HG02610 (cell line): ENCODE data around the gene S100A8.
"Not testable (repeated sequence)": the region's sequence is repeated elsewhere in the genome, so short reads cannot be mapped to it uniquely, and the experiment has no call there.

Experiments
- ATAC-seq: cut with Tn5 transposase; IDR thresholded peaks from one replicate; pipeline ENCODE4 v1.9.1; 2021; ENCODE audit warnings: mild to moderate bottlenecking, moderate library complexity; ENCODE audit not compliant: unreplicated experiment

The S100A8 gene

DNA sequence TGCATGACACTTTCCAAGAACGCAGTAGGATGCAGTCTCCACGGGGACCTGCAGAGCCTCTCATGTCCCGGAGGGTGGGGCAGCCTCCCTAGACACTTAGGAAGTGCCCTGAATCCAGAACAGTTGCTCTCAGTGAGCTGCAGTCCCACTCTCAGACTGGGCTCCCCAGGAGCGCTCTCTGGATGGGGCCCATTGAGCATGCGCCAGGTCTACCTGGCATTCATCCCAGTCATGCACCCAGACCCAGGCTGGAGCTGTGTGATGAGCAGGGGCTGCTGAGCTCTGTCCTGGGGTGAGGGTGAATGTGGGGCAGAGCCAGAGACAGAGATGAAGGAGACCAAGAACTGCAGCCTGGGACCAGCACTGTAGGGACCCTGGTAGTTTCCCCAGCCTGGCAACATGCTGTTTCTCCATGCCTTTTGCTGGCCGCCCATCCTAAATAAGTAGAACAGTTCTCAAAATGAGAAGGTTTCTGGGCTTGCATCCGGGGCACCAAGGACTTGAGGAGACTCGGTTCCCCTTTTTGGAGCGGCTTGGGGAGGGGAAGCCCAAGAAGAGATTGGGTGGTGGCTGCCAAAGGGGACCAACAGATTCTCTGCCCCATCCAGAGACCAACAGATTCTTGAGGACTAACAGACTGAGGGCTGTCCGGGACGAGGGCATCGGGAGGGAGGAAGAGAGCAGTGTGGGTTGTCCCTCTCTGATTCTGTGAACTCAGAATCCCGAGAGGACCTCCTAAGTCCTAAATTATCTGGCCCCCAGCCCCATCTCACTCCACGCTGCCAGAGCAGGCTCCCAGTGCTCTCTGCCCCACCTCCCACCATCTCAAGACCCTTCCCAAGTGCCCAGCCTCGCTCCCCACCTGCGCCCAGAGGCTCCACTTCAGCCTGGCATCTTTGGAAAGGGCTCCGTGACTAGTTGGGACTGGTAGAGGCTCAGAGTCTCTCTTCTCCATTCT is 41.2 kb downstream of the S100A8 start:
- no peak for ATAC-seq

- no peak for ATAC-seq
These were observed 42.1 kb downstream of the S100A8 start, which contains the start of gene PGLYRP4 for GRCh38 chr1:153348511-153349362. TSS of gene PGLYRP4 (minus strand) at chr1:153348841. CDS start at chr1:153347932, 909 bp downstream.

DNA sequence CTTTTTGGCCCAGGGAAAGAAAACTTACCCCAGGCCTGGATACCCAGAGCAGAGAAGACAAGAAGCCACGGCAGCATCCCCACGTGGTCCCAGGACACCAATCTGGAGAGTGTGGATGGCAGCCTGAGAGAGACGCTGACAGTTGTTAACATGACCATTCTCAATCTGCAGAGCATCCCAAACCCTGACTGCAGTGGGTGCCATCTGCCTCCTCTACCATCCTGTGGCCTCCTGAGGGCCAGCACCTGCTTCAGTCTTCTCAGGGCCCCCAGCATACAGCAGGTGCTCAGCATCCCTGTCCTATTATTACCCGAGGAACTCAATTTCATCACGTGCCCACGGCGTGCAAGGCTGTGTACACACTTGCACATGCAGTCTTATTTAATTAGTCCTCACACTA is 43.0 kb downstream of the S100A8 start:
- no peak for ATAC-seq

DNA sequence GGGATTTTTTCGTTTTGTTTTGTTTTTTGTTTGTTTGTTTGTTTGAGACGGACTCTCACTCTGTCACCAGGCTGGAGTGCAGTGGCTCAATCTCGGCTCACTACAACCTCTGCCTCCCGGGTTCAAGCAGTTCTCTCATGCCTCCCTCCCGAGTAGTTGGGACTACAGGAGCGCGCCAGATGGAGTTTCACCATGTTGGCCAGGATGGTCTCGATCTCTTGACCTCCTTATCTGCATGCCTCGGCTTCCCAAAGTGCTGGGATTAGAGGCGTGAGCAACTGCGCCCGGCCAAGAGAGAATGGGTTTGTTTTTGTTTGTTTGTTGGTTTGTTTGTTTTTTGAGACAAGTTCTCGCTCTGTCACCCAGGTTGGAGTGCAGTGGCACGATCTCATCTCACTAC is 43.8 kb downstream of the S100A8 start:
- ATAC-seq, result not testable (repeated sequence)

- ATAC-seq, result peak; percentile 21
These were observed 44.7 kb downstream of the S100A8 start for GRCh38 chr1:153346077-153346723.

DNA sequence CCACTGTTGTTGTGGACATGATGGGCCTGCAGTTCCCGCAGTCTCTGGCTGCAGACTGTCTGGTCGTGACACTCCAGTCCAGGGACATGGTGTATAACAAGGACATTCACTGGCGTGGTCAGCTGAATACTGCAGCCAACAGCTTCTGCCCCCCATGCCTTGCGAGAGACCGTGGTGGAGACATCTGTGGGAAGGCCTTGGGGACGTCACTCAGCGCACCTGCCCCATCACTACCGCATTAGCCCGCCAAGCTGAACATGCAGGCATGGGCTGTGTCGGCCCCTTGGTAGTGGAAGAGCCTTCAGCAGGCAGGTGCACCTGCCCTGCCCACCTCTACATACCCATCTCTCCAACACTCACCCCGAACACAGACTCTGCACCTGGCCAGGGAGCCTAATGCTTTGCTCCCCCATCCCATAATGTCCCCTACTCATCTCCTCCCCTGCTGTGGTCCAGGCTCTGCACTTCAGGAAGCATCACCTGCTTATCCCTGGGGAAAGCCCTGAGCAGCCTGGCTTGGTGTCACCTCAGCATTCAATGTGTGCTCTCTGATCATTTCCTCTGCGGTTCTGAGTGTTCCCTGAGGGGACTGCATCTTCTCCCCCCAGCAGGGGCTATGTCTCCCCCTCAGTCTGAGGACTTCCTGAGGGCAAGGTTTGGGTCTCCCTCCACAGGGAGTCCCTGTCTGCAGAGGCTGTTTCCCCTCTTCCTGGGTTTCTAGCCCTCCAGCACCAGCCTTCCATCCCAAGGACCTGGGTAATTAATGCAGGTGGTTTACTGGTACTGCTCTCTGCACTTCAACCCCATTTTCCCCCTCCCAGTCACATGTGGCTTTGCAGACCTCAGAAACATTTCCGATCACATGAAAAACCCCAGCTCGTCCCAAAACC is 45.4 kb downstream of the S100A8 start:
- ATAC-seq, result peak; percentile 47

DNA sequence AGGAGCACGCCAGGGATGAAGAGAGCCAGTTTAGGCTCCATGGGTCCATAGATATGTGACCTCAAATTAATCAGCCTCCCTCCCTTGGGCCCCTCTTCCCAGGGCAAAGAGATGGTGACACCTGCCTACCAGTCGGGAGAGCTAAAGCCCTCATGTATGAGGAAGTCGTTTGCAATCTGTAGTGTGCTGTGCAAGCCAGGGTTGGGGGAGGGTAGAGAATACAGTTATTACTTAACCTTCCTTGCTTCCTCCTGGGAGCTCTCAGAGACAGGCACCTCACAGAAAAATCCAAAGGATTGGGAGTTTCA is 46.2 kb downstream of the S100A8 start:
- no peak for ATAC-seq

DNA sequence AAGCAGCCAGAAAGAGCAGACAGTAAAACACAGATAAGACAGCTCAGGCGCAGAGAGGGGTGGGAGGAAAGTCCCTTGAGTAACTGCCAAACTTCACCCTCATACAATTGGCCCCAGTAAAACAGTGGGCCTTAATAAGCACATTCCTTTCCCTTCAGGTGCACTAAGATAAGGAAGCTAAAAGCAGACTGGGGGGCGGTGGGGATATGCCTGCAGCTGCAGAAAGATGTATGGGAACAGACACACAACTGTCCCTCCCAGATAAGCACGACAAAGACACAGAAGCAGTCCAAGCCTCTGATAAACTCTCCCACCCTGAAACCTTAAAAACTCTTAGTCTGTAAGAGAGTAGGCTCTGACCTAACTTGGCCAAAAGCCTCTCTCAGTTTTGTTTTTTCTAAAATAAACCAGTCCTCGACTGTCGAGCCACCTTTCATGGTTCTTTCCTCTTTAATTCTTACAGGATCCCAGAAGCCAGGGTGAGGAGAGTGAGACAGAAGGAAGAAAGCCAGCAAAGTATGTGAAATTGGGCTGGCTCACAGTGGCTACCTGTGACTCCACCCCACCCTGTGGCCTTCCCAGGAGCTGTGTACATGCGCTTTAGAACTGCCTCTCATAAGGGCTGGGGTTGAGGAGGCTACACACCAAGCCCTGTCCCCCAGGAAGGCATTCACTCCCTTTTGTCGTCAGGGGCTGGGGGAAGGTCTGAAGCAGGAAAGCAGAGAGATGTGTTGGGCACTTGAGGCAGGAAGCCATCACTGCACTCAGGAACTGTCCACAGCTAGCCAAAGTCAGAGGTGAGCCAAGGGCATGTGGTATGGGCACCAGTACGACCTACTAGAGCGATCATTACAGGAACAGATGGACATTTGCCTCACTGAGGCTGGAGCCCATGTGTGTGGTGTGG is 46.8 kb downstream of the S100A8 start:
- ATAC-seq, result no peak

DNA sequence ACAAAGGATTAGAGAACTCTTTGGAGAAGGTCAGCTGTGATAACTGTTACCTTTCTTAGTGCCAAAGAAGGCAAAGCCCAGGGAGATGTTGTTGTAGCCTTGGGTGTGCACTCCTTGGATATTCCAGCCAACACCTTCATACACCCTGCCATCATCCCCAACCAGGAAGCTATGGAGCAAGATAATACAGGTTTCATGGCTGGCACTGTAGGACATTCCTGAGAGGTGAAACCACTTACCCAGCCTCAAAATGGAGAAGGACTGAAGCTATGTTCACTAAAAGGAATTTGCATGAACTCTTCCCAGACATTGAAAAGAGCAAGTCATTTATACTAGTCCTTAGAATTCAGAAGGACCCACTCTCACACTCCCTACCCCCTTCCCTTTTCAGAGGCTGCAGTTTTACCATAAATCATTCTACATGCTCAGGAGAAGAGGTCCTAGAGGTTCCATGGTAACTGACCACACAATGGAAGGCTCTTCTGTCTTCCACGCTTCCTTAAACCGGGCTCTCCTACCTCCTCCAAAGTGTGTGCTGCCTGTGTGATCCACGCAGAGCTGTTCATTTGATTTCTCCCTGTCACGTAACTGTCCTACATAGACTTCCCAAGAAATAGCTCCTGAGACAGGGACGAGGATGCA is 47.7 kb downstream of the S100A8 start:
- no peak for ATAC-seq

- no peak for ATAC-seq
These were observed 48.7 kb downstream of the S100A8 start for GRCh38 chr1:153342178-153342577.

GRCh38 chr1:153341431-153341934 is 49.4 kb downstream of the S100A8 start:
- no peak for ATAC-seq

GRCh38 chr1:153340356-153340755 is 50.5 kb downstream of the S100A8 start:
- ATAC-seq, result no peak
